T1000 (cell line): ENCODE data around the gene TLE5.
"Not testable (repeated sequence)": the region's sequence is repeated elsewhere in the genome, so short reads cannot be mapped to it uniquely, and the experiment has no call there.

Experiments used
- DNase-seq: peaks from one replicate; lab custom pipeline; 2025; ENCODE audit warnings: mixed read lengths; lab: John Stamatoyannopoulos, UW

The TLE5 gene

DNA sequence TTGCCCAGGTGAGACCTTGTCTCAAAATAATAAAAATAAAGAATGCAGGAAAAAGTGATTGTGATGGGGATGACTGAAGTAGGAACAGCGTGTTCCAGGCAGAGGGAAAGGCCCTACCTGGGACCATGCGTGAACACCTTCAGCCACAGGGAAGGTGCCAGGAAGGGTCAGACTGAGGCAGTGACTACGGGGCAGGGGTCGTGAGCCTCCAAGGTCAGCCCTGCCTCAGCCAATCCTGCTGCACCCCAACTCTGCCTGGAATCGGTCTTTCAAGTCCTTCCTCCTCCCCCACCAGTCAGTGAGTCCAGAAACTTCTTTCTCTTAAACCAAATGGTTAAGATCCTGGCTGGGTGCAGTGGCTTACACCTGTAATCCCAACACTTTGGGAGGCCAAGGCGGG is 17.1 kb downstream of the TLE5 start:
- DNase-seq = no peak

- DNase-seq = no peak
Measured at GRCh38 chr19:3042621-3043267, 19.6 kb downstream of the TLE5 start.

DNA sequence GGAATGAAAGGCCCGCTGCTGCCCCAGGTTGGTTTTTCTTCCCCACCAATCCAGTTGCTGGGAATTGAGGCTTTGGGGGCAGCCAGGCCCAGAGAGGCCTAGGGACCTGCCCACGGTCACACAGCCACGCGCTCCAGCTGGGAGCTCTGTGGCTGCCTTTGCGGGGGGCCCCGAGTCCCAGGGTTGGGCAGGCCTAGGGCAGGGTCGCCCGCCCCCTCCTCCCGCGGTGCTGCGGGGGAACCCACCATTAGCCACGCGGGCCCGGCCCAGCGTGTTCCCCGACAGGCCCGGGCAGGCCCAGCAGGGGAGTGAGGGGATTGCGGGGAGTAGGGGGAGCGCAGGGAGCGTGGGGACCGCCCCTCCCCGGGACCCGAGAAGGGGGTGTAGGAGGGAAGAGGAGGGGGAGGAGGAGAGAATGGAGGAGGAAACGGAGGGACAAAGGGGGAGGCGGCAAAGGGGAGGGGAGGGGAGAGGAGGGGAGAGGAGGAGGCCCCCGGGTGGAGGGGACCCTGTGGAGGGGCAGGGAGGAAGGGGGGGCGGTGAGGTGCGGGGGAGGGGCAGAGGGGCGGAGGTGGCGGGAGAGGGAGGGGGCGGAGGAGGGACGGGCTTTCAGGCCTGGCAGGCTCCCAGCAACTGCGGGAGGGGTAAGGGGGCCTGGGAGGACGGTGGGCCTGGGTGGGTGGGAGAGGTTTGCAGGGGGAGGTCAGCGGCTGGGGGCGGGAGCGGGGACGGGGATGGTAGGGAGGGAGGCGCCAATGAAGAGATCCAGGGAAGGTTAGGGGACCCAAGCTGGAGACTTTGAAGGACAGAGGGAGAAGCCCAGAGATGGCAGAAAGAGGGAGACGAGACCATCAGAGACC is 20.3 kb downstream of the TLE5 start:
- no peak for DNase-seq

DNA sequence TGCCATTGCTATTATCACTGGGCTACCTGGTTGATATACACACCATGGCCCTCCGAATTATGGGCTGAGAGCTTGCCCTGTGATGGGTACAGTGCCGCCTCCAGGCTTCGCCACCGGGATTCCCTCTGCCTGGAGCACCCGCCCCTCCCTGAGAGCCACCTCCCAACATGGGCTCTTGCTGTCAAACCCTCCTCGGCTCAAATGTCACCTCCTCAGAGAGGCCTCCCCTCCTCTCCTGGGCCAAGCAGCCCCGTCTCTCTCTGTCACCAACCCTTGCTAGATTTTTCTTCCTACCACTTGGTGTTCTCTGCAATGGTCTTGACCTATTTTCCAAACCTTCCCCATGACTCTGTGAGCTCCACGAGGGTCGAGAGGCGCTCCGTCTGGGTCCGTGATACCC is 21.0 kb downstream of the TLE5 start:
- DNase-seq = no peak

DNA sequence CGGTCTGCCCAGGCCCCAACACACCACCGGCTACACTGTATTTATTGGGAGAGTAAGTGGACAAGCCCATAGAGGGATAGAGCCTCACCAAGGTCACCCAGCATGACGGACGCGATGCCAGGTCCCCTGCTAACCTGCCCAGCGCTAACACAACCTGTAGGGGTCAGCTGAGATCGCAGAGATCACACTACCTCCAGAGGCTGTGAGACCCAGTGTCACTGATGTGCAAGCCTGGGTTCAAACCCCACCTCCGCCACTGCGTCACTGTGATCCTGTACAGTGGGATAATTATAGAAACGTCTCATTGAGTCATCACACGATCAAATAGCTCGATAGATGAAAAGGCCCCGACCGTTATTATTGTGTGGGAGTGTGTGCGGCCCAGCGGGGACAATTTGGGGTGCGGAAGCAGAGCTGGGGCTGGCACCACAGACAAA is 22.6 kb downstream of the TLE5 start:
- no peak for DNase-seq

DNA sequence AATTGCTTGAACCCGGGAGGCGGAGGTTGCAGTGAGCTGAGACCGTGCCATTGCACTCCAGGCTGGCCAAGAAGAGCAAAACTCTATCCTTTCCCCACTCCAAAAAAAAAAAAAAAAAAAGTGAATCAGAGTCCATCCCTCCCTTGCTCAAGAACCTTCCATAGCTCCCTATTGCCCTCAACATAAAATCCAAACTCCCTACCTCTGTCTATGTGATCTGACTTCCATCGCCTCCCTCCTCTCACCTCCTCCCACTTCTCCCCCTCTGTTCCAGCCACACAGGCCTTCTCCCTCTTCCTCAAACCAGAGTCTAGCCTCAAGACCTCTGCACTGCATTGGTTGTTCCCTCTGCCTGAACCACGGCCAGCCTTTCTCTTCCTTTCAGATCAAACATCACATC is 23.2 kb downstream of the TLE5 start:
- no peak for DNase-seq

DNA sequence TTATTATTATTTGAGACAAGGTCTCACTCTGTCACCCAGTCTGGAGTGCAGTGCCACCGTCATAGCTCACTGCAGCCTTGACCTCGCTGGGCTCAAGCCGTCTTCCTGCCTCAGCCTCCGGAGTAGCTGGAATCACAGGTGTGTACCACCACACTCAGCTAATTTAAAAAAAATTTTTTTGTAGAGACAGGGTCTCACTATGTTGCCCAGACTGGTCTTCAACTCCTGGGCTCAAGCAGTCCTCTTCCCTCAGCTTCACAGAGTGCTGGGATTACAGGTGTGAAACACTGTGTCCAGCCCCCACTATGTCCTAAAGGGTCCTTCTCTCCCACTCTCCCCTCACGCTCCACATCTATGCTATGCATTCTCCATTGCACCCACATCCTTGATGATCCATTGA is 24.1 kb downstream of the TLE5 start:
- DNase-seq = no peak

DNA sequence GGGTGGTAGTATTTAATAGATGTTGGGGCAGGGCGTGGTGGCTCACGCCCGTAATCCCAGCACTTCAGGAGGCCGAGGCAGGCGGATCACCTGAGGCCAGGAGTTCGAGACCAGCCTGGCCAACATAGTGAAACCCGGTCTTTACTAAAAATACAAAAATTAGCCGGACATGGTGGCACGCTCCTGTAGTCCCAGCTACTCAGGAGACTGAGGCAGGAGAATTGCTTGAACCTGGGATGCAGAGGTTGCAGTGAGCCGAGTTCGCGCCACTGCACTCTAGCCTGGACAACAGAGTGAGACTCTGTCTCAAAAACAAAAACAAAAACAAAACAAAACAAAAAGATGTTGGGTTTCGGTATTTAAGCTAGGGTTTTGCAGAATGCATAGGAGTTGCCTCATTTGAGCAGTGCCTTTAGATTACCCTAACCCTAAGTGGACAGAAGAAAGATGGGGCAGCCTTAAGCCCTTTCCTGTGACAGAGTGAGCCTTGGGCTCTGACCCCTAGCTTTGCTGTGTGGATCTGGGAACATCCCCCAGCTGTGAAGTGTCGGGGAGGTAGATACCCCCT is 25.2 kb downstream of the TLE5 start:
- DNase-seq = not testable (repeated sequence)

DNA sequence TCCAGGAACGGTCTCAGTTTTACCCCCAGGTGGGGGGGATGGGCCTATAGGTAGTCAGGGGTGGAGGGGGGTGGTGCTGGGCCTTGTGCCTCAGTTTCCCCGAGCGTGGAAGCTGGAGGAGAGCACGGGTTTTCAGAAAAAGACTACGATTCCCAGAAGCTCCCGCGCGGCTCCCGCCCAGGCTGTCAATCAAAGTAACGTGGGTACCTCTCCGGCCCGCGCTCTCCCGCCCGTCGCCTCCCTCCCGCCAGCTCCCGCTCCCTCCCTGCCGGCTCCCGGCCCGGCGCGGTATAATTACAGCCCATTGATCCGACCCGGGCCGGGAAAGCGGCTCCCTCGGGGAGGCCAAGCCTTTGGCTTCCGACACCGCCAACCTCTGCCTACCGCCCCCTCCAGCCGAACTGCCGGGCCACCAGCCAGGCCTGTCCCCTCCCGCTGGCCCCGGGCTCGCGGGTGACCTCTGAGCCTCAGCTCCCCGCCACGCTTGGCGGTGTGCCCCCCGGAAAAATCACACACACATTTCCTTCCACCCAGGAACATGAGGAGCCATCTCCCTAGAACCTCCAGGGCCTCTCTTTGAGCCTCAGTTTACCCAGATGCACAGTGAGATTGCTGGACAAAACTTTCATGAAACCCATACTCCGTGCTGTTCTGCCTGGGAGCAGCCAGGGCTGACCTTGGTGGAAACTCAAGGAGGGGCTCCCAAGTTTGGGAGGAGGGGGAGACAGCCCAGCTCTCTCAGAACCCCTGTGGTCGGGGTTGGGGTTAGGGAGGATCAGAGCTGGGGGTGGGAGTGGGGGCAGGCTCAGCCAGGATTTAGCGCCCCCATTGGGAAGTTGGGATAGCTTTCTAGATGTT is 25.9 kb downstream of the TLE5 start:
- peak; percentile 72 for DNase-seq

- peak; percentile 93 for DNase-seq
Measured at GRCh38 chr19:3035542-3036118, 26.7 kb downstream of the TLE5 start.

DNA sequence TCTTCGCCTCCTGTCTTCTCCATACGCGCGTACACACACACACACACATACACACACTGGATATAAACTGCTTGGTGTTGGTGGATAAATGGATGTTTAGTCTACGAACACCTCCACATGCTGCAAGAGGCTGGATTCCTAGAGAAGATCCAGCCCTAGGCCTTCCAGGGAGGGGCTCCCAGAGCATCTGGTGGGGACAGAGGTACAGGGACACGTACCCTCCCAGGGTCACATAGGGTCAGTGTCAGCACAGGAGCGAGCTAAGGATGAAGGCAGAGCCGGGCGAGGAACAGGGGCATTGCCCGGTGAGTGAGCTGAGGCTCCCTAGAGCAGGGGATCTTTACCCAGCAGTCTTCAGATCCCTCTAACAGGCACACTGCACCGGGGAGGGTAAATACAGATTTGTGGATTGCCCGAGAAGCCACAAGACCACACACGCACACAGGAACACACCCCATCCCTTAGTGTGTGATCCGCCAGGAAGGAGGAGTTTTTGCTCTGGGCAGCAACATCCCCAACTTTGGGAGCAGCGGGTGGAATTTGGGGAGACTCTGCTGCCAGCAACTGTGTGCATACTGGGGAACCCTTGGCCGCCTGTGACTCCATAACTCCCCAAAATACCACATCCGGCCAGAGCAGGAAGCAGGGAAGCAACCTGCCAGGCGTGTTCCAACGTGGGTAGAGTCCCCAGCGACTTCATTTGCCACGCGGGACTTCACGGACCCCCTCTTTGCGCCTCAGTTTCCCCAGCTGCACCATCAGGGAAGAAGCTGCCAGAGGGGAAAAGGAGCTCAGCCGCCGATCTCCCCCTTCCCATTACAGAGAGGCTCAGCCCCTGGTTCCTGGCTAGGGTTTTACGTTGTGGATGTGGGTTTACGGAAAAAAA is 27.4 kb downstream of the TLE5 start:
- no peak for DNase-seq

- DNase-seq = no peak
Measured at GRCh38 chr19:3034406-3034655, 28.0 kb downstream of the TLE5 start.

DNA sequence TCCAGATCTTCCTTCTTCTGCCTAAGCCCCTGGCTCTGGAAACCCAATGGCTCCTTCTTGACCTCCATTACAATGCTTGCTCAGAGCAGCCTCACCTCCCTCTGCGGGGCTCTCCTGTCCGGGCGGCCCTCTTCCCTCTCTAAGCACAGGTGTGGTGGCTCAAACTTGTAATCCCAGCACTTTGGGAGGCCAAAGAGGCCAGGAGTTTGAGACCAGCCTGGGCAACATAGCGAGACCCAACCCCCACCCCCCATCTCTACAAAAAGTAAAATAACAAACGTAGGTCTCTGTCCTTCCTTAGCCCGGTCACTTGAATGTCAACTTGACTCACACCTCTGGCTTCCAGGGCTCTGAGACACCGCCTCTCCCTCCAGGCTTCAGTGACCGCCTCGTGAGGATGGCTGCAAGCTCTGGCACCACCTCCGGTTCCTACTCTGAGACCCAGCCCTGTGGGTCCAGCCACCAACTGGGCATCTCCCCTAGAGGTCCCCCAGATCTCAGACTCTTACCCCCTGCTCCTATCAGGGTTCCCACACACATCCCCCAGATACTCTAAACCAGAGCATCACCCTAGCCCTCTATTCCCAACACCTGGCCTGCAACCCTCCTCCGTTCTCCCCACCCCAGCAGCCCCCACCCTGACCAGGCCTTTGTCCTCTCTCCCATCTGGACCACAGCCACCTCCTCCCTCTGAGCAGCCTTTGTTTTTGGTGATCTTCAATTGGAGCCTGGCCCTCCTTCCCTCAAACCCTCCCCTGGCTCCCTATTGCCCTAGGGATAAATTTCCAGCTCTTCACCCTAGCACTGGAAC is 28.5 kb downstream of the TLE5 start:
- no peak for DNase-seq

DNA sequence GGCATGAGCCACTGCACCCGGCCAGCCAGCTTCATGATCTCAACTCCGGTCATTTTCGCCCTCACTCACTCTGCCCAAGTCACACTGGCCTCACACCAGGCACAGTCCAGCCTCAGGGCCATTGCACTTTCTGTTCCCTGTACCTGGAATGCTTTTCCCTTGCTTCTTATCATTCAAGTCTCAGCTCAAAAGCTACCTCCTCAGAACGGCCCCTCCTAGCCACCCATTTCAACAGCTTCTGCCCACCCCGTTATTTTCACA is 30.8 kb downstream of the TLE5 start:
- DNase-seq = no peak

GRCh38 chr19:3029065-3029923 is 33.0 kb downstream of the TLE5 start, which contains the start of gene TLE2:
TSS of gene TLE2 (minus strand) at chr19:3029280. CDS start at chr19:3028904, 376 bp downstream.
- no peak for DNase-seq

GRCh38 chr19:3028305-3029064 is 33.8 kb downstream of the TLE5 start:
- DNase-seq = no peak

DNA sequence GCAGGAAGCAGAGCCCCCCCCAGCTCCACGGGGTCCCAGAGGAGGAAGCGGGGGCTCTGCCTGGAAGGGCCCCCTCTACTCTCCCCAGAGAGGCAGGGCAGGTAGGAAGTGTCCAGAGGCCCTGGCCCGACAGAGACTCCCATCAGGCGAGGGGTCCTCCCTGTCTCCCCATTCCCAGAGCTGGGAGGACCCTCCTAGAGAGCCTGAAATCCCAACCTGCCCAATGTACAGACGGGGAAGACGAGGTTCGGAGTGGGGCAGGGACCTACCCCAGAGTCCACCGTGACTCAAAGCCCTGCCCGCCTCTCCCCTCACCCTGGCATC is 34.4 kb downstream of the TLE5 start:
- no peak for DNase-seq

DNA sequence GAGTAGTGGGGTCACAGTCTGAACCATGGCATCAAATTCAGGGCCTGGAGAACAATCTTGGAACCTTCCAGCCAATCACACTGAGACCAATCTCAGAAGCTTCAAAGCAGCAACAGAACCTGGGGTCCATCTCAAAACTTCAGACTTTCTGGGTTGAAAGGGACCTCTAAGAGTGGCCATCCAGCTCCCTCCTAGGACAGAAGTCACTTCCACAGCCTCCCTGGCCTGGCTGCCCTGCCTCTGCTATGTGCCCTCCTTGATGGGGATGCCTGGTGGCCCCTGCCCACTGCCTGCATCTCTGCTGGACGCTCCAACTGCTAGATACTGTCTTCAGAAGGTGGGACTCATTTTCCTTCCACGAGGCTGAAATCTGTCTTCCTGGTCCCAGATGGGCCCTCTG is 35.0 kb downstream of the TLE5 start:
- no peak for DNase-seq

DNA sequence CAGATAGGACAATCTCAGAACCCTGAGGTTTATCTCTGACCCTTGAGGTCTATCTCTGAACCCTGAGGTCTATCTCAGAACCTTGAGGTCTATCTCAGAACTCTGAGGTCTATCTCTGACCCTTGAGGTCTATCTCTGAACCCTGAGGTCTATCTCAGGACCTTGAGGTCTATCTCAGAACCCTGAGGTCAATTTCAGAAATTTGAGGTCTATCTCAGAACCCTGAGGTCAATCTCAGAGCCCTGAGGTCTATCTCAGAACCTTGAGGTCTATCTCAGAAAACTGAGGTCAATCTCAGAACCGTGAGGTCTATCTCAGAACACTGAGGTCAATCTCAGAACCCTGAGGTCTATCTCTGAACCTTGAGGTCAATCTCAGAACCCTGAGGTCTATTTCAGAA is 35.5 kb downstream of the TLE5 start:
- no peak for DNase-seq
